Cardiac fibroblast (primary cell): ENCODE measurements around the gene CBX7.

Experiments used
- DNase-seq, 2 donors: peaks; one replicate each; pipeline versions ENCODE4 v3.0.0 to v3.0.0-alpha.2; 2010; ENCODE audit warnings: low read depth in 2 of 2
- H3K4me3 ChIP-seq, 2 donors: replicated peaks in 1 of 2; 1 replicate in 1 of 2; 2 replicates in 1 of 2; pipeline ENCODE4 v1.5.1; 2011; ENCODE audit warnings: low read depth in 2 of 2, low read length in 2 of 2, mild to moderate bottlenecking in 2 of 2, moderate library complexity in 1 of 2
- TF ChIP-seq, protein P1 (sequence below): IDR thresholded peaks from one replicate; pipeline ENCODE4 v1.5.1; 2011; ENCODE audit warnings: low read depth, mild to moderate bottlenecking, low read length, inconsistent platforms

The CBX7 gene

GRCh38 chr22:39110631-39111561 is 41.6 kb downstream of the CBX7 start:
- no peak for DNase-seq
- TF ChIP-seq, protein P1, sequence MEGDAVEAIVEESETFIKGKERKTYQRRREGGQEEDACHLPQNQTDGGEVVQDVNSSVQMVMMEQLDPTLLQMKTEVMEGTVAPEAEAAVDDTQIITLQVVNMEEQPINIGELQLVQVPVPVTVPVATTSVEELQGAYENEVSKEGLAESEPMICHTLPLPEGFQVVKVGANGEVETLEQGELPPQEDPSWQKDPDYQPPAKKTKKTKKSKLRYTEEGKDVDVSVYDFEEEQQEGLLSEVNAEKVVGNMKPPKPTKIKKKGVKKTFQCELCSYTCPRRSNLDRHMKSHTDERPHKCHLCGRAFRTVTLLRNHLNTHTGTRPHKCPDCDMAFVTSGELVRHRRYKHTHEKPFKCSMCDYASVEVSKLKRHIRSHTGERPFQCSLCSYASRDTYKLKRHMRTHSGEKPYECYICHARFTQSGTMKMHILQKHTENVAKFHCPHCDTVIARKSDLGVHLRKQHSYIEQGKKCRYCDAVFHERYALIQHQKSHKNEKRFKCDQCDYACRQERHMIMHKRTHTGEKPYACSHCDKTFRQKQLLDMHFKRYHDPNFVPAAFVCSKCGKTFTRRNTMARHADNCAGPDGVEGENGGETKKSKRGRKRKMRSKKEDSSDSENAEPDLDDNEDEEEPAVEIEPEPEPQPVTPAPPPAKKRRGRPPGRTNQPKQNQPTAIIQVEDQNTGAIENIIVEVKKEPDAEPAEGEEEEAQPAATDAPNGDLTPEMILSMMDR, result no peak
- no peak overlapping the region for H3K4me3 ChIP-seq

GRCh38 chr22:39109361-39109760 is 43.1 kb downstream of the CBX7 start:
- TF ChIP-seq, protein P1, result no peak
- no peak for DNase-seq

DNA sequence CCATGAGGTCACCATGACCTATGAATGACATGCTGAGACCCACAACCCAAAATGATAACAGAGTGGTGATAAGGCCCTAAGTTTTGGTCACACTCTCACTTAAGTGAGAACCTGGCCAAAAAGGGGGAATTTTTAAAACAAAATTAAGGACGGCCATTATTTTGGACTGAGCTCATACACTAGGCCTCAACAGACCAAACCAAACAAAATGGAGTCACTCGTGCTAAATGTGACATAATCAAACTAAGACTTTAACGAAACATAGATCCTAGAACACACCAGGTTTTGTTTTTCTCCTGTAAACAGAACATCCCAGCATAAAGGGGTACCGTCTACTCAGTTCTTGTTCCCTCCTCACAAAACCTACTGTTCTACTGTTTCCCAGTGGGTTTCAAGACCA is 44.0 kb downstream of the CBX7 start:
- TF ChIP-seq, protein P1, result no peak
- no peak for DNase-seq

More at GRCh38 chr22:39109361-39109760, 43.1 kb downstream of the CBX7 start:
- H3K4me3 ChIP-seq, result no peak overlapping the region

GRCh38 chr22:39106326-39106725 is 46.2 kb downstream of the CBX7 start:
- TF ChIP-seq, protein P1, result no peak
- no peak for DNase-seq
- no peak overlapping the region for H3K4me3 ChIP-seq

More for the DNA sequence above, 44.0 kb downstream of the CBX7 start:
- no peak overlapping the region for H3K4me3 ChIP-seq

DNA sequence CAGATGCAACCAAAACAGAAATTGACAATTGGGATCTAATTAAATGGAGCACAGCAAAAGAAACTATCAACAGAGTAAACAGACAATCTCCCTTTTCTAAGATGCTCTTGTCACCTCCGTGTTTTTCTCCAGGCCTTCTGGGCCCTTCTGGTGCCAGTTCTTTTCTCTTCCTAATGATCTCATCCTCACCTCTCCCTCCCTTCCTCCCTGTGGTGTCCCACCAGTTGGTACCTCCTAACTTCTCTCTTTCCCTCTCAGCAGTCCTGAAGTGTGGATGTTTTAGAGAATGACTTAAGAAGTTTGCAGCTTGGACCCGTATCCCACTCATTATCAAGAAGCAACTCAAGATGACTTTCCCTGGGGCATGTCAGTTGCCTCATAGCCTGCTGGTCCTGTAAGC is 49.0 kb downstream of the CBX7 start:
- DNase-seq, result no peak
- TF ChIP-seq, protein P1, result no peak
- no peak overlapping the region for H3K4me3 ChIP-seq

- TF ChIP-seq, protein P1, result no peak
Observed at GRCh38 chr22:39101226-39101625, 51.3 kb downstream of the CBX7 start.

More at GRCh38 chr22:39101226-39101625, 51.3 kb downstream of the CBX7 start:
- no peak overlapping the region for H3K4me3 ChIP-seq
- DNase-seq, result no peak
